NCI-H1417 treated with DMSO at 0.1 percent for 48 hours (cell line): ENCODE results near the gene ADGRF4.

Experiments
- DNase-seq: peaks from one replicate; lab custom pipeline; 2025; lab: John Stamatoyannopoulos, UW

Gene ADGRF4

DNA sequence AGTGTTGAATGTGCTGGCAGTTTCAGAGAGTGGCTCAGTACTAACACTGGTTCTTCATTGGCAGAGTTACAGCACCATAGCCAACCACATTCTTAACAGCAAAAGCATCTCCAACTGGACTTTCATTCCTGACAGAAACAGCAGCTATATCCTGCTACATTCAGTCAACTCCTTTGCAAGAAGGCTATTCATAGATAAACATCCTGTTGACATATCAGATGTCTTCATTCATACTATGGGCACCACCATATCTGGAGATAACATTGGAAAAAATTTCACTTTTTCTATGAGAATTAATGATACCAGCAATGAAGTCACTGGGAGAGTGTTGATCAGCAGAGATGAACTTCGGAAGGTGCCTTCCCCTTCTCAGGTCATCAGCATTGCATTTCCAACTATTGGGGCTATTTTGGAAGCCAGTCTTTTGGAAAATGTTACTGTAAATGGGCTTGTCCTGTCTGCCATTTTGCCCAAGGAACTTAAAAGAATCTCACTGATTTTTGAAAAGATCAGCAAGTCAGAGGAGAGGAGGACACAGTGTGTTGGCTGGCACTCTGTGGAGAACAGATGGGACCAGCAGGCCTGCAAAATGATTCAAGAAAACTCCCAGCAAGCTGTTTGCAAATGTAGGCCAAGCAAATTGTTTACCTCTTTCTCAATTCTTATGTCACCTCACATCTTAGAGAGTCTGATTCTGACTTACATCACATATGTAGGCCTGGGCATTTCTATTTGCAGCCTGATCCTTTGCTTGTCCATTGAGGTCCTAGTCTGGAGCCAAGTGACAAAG lies 17.0 kb upstream of the ADGRF4 start:
- no peak for DNase-seq

GRCh38 chr6:47686411-47686810 lies 12.0 kb upstream of the ADGRF4 start:
- DNase-seq: no peak

DNA sequence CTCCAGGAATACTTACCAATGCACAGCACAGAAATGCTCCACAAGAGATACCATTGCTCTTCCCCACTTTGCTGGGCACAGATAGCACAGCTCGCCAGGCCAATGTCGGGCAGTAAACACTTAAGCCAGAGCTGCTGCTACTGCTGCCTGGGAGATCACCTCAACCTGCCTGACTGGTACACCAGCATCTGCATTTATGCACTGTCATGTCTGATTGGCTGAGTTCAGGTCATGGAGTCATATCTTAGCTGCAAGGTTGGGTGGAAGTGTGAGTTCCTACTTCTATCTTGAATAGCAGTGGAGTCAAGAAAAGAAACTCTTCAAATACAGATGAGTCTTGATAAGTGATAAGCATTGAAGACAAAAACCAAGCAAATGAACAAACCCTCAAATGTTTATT lies 10.9 kb upstream of the ADGRF4 start:
- DNase-seq: no peak

- DNase-seq: no peak
Observed at GRCh38 chr6:47690214-47690613, 8.2 kb upstream of the ADGRF4 start.

GRCh38 chr6:47690791-47691190 lies 7.6 kb upstream of the ADGRF4 start:
- DNase-seq: no peak

DNA sequence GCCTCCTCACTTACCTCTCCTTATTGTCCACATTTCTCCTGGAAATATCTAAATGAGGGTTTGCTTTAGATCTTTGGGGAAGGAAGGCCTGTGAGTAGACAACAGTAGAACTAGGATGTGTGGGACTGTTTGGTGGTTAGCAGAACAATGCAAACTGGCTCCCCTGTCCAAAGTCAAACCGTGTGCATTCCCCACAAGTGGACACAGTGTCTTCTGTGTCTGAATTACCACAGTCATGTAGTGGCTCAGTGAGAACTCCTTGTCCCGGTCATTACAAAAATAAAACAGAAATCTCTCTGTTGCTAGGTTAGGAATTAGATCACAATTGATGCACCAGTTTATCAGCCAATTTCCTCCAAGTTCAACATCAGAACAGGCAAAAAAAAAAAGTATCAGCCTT lies 455 bp upstream of the ADGRF4 start:
- no peak for DNase-seq

GRCh38 chr6:47700053-47700452 lies 1.7 kb downstream of the ADGRF4 start:
- DNase-seq: no peak

GRCh38 chr6:47700596-47700995 lies 2.2 kb downstream of the ADGRF4 start:
- no peak for DNase-seq

DNA sequence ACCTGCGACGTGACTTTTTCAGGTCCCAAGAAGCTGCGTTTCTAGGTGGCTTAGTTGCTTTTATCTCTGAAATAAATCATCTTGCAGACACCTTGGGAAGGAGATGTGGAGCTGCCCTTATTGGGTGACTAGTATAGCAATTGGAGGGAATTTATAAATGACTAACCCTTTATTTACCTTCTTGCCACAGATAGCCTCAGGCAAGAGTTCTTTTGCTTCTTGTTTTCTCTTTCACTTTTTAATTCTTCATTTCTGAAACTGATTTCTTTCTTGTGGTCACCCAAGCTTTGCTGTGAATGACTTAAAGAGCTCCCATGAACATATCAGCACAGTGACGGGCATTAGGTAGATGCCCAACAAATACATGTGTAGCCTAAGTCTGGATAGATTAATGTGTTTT lies 3.0 kb downstream of the ADGRF4 start:
- no peak for DNase-seq

- DNase-seq: no peak
Observed at GRCh38 chr6:47709160-47709559, 10.8 kb downstream of the ADGRF4 start.

DNA sequence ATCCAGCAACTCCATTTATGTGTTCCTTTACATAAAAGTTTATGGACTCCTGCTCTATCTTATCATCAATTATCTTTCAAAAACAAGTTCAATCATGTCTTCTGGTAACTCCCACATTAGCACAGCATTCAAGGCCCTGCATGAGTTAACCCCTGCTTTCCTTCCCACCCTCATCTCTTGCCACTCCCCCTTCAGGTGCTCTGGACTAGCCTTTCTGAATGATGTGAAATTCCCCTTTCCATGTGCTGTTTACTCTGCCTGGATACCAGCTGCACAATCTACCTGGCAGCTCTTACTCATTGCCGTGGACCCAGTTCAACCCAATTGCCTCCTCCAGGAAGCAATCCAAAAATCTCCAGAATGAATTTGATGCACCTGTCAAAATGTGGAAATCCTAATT lies 11.9 kb downstream of the ADGRF4 start:
- DNase-seq: no peak

GRCh38 chr6:47713200-47713599 lies 14.8 kb downstream of the ADGRF4 start:
- DNase-seq: no peak

DNA sequence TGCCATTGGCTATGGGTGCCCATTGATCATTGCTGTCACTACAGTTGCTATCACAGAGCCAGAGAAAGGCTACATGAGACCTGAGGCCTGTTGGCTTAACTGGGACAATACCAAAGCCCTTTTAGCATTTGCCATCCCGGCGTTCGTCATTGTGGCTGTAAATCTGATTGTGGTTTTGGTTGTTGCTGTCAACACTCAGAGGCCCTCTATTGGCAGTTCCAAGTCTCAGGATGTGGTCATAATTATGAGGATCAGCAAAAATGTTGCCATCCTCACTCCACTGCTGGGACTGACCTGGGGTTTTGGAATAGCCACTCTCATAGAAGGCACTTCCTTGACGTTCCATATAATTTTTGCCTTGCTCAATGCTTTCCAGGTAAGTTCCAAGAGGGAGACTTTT lies 16.4 kb downstream of the ADGRF4 start:
- DNase-seq: no peak

DNA sequence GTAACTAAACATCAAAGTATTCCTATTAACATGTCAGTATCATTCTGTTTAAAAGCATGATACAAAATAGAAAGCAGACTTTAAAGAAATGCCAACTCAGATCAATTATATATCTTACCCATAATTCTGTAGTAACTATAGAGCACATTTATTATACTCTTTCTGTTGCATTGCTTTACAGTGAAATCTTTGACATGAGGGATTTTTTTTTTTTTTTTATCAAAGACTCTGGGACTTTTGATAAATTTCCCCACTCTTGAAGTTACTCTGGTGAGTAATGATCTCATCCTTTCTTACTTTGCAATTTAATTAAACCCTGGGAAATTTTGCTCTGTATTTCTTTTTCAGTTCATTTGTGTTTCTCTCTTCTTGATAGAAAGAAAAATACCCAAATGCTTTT lies 17.4 kb downstream of the ADGRF4 start:
- DNase-seq: no peak

- no peak for DNase-seq
Observed at GRCh38 chr6:47716207-47716606, 17.8 kb downstream of the ADGRF4 start.

DNA sequence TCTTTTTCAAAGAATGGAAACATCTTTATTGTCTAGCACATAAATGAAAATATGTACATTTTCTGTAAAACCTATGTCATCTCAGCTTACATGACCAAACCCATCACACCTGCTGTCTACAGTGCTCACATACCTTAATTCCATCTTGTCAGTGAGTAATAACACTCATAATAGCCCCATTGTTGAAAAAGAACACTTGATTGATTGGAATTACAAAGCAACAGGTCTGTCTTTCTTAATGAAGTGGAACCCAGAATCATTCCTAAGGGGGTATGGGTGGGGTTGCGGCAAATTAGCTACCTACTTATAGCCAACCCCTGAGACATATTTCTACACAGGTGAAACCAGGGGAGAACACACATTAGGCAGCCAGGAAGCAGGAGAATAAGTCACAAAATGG lies 20.2 kb downstream of the ADGRF4 start:
- DNase-seq: no peak

DNA sequence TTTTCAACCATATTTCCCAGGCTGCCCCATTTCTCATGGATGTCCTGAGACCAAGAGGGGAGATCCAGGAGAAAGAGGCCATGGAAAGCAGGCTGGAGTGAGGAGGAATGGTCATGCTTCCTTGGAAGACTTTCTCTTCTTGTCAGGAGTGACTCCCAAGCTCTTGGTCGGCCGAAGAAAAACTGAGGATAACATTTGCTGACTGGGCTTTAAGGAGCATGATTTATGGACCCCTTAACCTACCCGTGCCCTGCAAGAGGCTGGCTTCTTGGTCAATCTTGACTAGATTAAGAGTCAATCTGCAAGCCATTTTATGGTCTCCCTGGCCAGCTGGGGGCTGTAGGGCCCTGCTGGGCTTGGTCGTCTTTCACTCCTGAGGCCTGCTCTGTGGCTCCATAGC lies 22.8 kb downstream of the ADGRF4 start:
- no peak for DNase-seq

DNA sequence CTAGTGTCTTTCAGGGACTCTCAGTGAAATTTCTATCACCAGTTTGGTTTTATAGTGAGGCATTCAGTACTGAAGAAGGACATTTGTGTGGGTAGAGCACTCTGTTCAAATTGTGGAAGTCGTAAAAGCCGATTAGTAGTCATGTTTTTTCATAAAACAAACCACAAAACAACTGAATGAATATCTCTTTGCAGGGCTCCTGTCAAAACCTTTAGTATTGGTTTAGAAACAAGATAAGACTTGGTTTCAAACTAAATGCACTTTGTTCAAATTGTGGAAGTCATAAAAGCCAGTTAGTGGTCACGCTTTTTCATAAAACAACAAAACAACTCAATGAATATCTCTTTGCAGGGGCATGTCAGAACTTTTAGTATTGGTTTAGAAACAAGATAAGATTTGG lies 23.8 kb downstream of the ADGRF4 start:
- no peak for DNase-seq

- no peak for DNase-seq
Observed at GRCh38 chr6:47724300-47724699, 25.9 kb downstream of the ADGRF4 start.

DNA sequence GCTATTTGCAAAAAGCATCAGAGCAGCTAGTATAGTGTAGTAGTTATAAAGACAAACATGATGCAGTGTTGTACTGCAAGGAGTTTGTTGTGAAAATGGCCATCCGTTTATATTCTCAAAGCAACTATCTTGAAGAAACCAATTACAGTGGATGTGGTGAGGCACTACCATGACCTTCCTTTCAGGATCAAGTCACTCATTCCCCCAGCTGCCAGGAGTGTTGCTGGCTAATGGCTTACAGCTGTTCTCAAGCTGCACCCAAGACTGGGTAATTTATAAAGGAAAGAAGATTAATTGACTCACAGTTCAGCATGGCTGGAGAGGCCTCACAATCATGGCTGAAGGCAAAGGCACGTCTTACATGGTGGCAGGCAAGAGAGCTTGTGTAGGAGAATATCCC lies 29.0 kb downstream of the ADGRF4 start:
- DNase-seq: no peak

GRCh38 chr6:47729019-47729418 lies 30.6 kb downstream of the ADGRF4 start:
- no peak for DNase-seq

DNA sequence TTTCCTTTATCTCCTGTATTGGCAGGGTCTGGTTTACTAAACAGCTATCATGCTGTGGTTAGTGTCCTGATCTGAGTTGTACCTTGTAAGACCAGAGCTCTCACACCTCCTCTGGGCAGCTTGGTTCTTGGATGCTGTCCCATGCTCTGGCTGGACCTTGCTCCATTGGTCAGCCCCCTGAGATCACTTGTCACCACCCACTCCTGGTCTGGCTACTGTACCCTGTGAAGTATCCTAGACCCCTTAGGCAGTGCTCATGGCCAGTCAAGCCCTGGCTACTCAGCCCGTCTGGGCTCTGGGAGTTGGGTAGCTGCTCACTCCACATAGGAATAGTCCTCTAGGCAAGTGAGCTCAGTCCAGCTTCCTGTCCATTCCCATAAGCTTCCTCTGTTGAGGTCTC lies 31.1 kb downstream of the ADGRF4 start:
- no peak for DNase-seq

GRCh38 chr6:47733879-47734558 lies 35.6 kb downstream of the ADGRF4 start:
- no peak for DNase-seq
